Fibroblast of gingiva (primary cell): ENCODE measurements around the gene COPG1.
A peak's percentile ranks its signal among the peaks of the same experiment; 100 is the strongest.
"Not testable (repeated sequence)": the region's sequence is repeated elsewhere in the genome, so short reads cannot be mapped to it uniquely, and the experiment has no call there.

Experiments used
- DNase-seq: peaks from one replicate; pipeline ENCODE4 v3.0.0-alpha.2; 2011; ENCODE audit warnings: low read depth

The COPG1 gene

DNA sequence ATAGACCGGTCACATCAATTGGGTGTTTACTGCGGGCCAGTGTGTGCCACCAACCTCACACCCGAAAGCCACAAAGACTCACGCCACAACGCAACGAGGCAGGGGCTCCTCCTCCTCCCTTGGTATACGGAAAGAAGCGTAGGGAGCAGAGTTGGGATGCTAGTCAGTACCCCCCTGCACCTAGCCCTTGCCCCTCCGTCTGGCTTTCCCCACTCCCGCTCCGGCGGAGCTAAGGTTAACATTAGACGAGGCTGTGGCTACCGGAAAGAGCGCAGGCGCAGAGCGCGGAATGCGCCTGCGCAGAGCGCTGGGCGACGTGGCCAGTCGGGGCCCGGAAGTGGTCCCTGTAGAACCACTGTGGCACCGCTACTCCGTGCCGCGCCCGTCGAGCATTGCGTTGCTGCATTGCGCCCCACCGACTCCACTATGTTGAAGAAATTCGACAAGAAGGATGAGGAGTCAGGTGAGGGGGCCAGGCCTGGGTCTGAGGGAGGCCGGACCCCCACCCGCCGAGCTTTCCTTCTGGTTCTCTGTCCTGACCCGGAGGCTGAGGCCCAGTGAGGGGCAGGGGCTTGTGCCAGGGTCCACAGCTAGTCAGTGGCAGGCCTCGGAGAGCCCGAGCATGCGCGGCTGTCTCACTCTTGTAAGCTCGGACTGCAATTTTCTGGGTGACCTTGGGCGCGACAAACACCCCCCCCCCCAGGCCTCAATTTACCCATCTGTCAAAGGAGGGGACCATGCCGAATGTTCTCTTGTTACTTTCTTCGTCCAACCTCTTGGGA, at the start of gene COPG1:
Gene COPG1, plus strand, starts transcription at position 323 of the 782 bp plus-strand sequence. Its CDS starts 104 bp downstream, at position 427.
- peak; percentile 83 for DNase-seq

GRCh38 chr3:129204473-129204872, 44.9 kb upstream of the COPG1 start:
- DNase-seq, result no peak

GRCh38 chr3:129205109-129205832, 44.1 kb upstream of the COPG1 start:
- DNase-seq, result no peak

- DNase-seq, result no peak
Observed at GRCh38 chr3:129207479-129207878, 41.9 kb upstream of the COPG1 start.

GRCh38 chr3:129211345-129211744, 38.1 kb upstream of the COPG1 start:
- DNase-seq, result peak; percentile 85

- peak; percentile 65 for DNase-seq
Observed at GRCh38 chr3:129211772-129212171, 37.6 kb upstream of the COPG1 start.

GRCh38 chr3:129213238-129213637, 36.2 kb upstream of the COPG1 start:
- DNase-seq, result no peak

- no peak for DNase-seq
Observed at GRCh38 chr3:129218742-129219141, 30.7 kb upstream of the COPG1 start.

GRCh38 chr3:129224387-129224786, 25.0 kb upstream of the COPG1 start:
- DNase-seq, result not testable (repeated sequence)

GRCh38 chr3:129224984-129225393, 24.4 kb upstream of the COPG1 start:
- peak; percentile 99 for DNase-seq

DNA sequence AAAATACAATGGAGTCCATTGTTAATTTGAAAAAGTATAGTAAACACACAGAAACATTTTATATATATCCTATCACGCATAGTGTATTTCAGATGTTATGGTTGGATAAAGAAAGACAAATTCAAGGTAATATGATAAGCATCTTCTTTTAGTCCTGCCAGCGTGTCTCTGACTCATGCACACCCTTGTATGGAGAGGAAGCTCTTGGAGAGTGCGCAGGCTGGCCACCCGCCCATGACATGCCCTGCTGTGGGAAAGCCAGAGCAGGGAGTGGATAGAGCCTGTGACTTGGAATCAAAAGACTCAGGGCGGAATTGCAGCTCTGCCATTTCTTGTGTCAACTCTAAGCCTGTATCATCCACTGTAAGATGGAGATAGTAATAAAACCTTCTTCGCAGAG, 23.0 kb upstream of the COPG1 start:
- peak; percentile 96 for DNase-seq

GRCh38 chr3:129228891-129229585, 20.4 kb upstream of the COPG1 start:
- peak; percentile 34 for DNase-seq

GRCh38 chr3:129230311-129231019, 18.9 kb upstream of the COPG1 start:
- DNase-seq, result peak; percentile 63

DNA sequence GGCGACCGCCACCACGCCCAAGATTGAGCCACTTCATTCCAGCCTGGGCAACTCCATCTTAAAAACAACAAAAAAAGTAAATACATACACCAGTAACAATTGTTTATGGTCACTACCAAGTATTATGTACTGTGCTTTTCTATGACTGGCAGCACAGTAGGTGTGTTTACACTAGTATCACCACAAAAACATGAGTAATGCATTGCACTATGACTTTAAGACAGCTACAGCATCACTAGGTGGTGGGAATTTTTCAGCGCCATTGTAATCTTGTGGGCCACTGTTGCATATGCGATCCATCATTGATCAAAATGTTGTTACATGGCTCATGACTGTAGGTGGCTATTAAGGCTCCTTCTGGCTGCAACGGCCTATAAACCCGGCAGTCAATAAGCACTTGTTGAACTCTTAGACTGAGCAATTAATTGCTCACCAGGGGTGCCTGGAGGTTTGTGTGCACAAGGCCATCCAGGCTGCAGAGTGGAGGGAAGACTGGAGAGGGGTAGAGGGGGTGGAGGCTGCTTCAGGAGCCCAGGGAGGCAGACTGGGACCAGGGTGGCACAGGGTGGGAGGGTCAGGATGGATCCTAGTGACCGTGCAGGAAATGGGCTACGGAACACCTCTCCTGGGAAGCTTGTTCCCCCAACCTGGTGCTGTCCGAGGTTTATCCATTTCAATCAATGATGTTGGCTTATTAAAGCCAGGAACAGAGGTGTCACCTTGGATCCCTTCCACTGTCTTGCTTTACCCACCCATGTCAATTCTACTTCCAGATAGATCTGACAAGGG, 17.9 kb upstream of the COPG1 start:
- no peak for DNase-seq

DNA sequence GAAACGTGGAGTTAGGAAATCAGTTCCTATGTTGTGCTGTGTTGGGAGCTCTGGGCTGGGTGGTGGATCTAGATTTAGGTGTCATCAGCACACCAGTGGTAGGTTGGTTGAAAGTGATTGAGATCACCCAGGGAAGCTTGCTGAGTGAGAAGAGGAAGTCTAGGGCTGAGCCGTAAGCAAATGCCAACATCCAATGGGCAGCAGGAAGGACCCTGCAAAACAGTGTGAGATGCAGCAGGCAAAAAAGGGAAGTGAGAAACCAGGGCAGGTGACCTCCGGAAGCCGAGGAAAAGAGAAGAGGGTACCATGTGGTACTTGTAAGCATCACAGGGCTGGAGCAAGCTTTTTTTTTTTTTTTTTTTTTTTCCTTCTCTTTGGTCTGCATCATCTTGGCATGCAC, 15.9 kb upstream of the COPG1 start:
- DNase-seq, result no peak

DNA sequence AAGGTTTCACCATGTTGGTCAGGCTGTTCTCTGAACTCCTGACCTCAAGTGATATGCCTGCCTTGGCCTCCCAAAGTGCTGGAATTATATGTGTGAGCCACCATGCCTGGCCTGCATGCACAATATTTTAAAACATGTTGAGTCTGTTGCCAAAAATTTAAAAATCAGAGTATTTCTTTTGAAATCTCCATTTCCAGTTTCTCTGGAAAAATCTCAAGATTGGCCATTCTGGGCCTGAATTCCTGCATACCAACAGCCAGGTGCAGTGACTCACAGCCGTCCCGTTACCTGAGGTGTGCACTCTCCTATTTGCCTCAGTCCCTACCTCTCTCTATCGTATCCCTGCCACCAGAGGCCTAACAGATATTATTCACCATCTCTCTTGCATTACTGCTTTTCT, 15.0 kb upstream of the COPG1 start:
- DNase-seq, result no peak

DNA sequence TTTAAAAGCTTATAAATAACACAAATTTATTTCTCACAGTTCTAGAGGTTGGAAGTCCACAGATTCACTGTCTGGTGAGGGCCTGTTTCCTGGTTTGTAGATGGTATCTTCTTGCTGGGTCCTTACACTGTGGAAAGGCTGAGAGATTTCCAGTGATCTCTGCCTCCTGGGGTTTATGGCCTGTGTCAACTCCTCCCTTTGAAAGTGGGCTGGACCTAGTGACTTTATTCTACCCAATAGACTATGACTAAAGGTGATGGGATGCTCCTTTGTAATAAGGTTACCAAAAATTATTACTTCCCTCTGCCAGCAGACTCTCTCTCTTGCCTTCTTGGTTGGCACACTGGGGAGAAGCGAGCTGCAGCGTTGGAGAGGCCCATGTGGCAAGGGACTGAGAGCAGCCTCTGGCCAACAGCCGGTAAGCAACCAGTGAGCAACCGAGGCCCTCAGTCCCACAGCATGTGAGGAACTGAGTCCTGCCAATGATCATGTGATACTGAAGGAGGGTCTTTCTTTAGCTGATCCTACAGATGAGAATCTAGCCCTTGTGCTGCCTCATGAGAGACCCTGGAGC, 14.0 kb upstream of the COPG1 start:
- DNase-seq, result no peak

GRCh38 chr3:129238945-129239705, 10.3 kb upstream of the COPG1 start:
- peak; percentile 77 for DNase-seq

DNA sequence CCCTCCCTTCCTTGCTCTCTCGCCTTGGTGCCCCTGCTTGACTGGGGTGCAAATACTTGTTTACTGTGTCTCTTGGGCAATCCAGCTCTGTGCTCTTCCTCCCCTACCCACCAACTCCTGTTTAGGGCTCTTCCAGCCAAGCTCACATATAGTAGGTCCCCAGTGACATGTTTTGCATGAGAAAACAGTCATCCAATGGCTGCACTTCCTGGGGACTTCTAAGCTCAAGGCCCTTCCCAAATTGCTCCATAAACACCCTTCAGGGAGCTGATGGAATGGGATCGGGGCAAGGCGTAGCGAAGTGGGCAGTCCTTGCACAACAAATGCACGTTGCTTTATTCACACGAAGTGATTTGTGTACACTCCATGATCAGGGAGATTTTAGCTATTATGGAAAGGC, 9.4 kb upstream of the COPG1 start:
- no peak for DNase-seq

- DNase-seq, result peak; percentile 24
Observed at GRCh38 chr3:129240436-129240835, 9.0 kb upstream of the COPG1 start.
